Measurements from ENCODE around the gene GPRC5C.

The GPRC5C gene

GRCh38 chr17:74452033-74452840, 20.3 kb downstream of the GPRC5C start:
- Histone ChIP-seq H3K27ac (no peak overlapping the region), H3K9me3 (ENCODE audit: severe bottlenecking) (no peaks in the 10 kb centered on the region), H3K36me3 (no peaks in the 10 kb centered on the region), H3K27me3 (ENCODE audit: insufficient read depth, low read depth, severe bottlenecking) (no peaks in the 10 kb centered on the region), H3K4me3 (ENCODE audit: low read depth, low read length) (no peak overlapping the region)
- TF ChIP-seq CTCF (IDR thresholded peaks at IDR 0.05; ENCODE audit: low read depth, low read length): no peak
- DNase-seq: no peak

- DNase-seq: peak; percentile 73
- H3K9me3 ChIP-seq (ENCODE audit: severe bottlenecking): no peaks in the 10 kb centered on the region
- H3K36me3 ChIP-seq: no peaks in the 10 kb centered on the region
- H3K27ac ChIP-seq: peak overlapping the region; percentile 73
- peaks cover 4% of the 10 kb centered on the region for H3K27me3 ChIP-seq (ENCODE audit: insufficient read depth, low read depth, severe bottlenecking)
- TF ChIP-seq CTCF (IDR thresholded peaks at IDR 0.05; ENCODE audit: low read depth, low read length): no peak
- H3K4me3 ChIP-seq (ENCODE audit: low read depth, low read length): peak overlapping the region; percentile 66
Measured at GRCh38 chr17:74452841-74453661, 21.2 kb downstream of the GPRC5C start.

GRCh38 chr17:74453665-74454196, 21.8 kb downstream of the GPRC5C start:
- H3K36me3 ChIP-seq: no peaks in the 10 kb centered on the region
- no peak for TF ChIP-seq CTCF (IDR thresholded peaks at IDR 0.05; ENCODE audit: low read depth, low read length)
- H3K4me3 ChIP-seq (ENCODE audit: low read depth, low read length): peak overlapping the region; percentile 66
- H3K9me3 ChIP-seq (ENCODE audit: severe bottlenecking): no peaks in the 10 kb centered on the region
- H3K27me3 ChIP-seq (ENCODE audit: insufficient read depth, low read depth, severe bottlenecking): peaks cover 10% of the 10 kb centered on the region
- no peak for DNase-seq
- peak overlapping the region; percentile 73 for H3K27ac ChIP-seq

- peaks cover 10% of the 10 kb centered on the region for H3K27me3 ChIP-seq (ENCODE audit: insufficient read depth, low read depth, severe bottlenecking)
- peak; percentile 97 for DNase-seq
- no peaks in the 10 kb centered on the region for H3K9me3 ChIP-seq (ENCODE audit: severe bottlenecking)
- H3K27ac ChIP-seq: peak overlapping the region; percentile 91
- no peaks in the 10 kb centered on the region for H3K36me3 ChIP-seq
- TF ChIP-seq CTCF (IDR thresholded peaks at IDR 0.05; ENCODE audit: low read depth, low read length): no peak
- peak overlapping the region; percentile 48 for H3K4me3 ChIP-seq (ENCODE audit: low read depth, low read length)
Measured at GRCh38 chr17:74454197-74455024, 22.5 kb downstream of the GPRC5C start.

GRCh38 chr17:74455025-74455545, 23.2 kb downstream of the GPRC5C start:
- DNase-seq: no peak
- Histone ChIP-seq H3K9me3 (ENCODE audit: severe bottlenecking) (no peaks in the 10 kb centered on the region), H3K36me3 (no peaks in the 10 kb centered on the region), H3K4me3 (ENCODE audit: low read depth, low read length) (no peak overlapping the region), H3K27ac (peak overlapping the region; percentile 91), H3K27me3 (ENCODE audit: insufficient read depth, low read depth, severe bottlenecking) (peaks cover 10% of the 10 kb centered on the region)
- no peak for TF ChIP-seq CTCF (IDR thresholded peaks at IDR 0.05; ENCODE audit: low read depth, low read length)

All from WERI-Rb-1 (cell line).